DND-41 (cell line): ENCODE results near the gene MYADML2.

ENCODE experiments used
- ATAC-seq: fragments of 200-7000 bp; cut with Tn5 transposase; 3 replicates; pipeline ENCODE4 v1.9.1; 2021; ENCODE audit warnings: low read depth; ENCODE audit not compliant: insufficient read depth
- DNase-seq: peaks from one replicate; pipeline ENCODE4 v3.0.0-alpha.2; 2020
- H2AFZ ChIP-seq: 2 replicates; pipeline ENCODE4 v1.6.0; 2012; ENCODE audit warnings: low read depth, low read length
- H3K27ac ChIP-seq: 2 replicates; pipeline ENCODE4 v1.5.1; 2012; ENCODE audit warnings: low read length, inconsistent platforms
- H3K27me3 ChIP-seq: fragments of 200-600 bp; sonication (generic); 2 replicates; pipeline ENCODE4 v1.6.0; 2012; ENCODE audit warnings: low read length, mild to moderate bottlenecking, inconsistent platforms; ENCODE audit not compliant: insufficient read depth, poor library complexity
- H3K36me3 ChIP-seq: 2 replicates; pipeline ENCODE4 v1.5.1; 2012; ENCODE audit warnings: low read length, inconsistent platforms; ENCODE audit not compliant: insufficient read depth
- H3K4me1 ChIP-seq: 2 replicates; pipeline ENCODE4 v1.5.1; 2012; ENCODE audit warnings: mild to moderate bottlenecking, low read length; ENCODE audit not compliant: insufficient read depth
- H3K4me2 ChIP-seq: 2 replicates; pipeline ENCODE4 v1.6.0; 2012; ENCODE audit warnings: mild to moderate bottlenecking, moderate library complexity, low read length, inconsistent platforms; ENCODE audit not compliant: insufficient read depth
- H3K4me3 ChIP-seq, 2 experiments: fragments of 200-600 bp in 1 of 2; shearing (Covaris generic) in 1 of 2; 2 replicates each; pipeline ENCODE4 v1.5.1; 2012 to 2016; ENCODE audit warnings: inconsistent platforms in 2 of 2, low read length in 2 of 2, mild to moderate bottlenecking in 2 of 2, low read depth in 1 of 2, moderate library complexity in 1 of 2
- H3K79me2 ChIP-seq: 2 replicates; pipeline ENCODE4 v1.6.0; 2012; ENCODE audit warnings: low read length, inconsistent platforms; ENCODE audit not compliant: insufficient read depth
- H3K9ac ChIP-seq: 2 replicates; pipeline ENCODE4 v1.6.0; 2012; ENCODE audit warnings: low read depth, mild to moderate bottlenecking, inconsistent platforms, low read length, moderate library complexity
- H3K9me3 ChIP-seq: 2 replicates; pipeline ENCODE4 v1.5.1; 2012; ENCODE audit warnings: low read length, moderate library complexity, mild to moderate bottlenecking, inconsistent platforms; ENCODE audit not compliant: insufficient read depth, severe bottlenecking
- H4K20me1 ChIP-seq: 2 replicates; pipeline ENCODE4 v1.6.0; 2012; ENCODE audit warnings: low read length; ENCODE audit not compliant: insufficient read depth
- CTCF ChIP-seq: IDR thresholded peaks from 2 replicates; pipeline ENCODE4 v1.5.1; 2012; ENCODE audit warnings: borderline replicate concordance, low read length, moderate library complexity, mild to moderate bottlenecking; ENCODE audit not compliant: poor library complexity, severe bottlenecking; ENCODE audit errors: extremely low read depth
- EZH2 ChIP-seq: IDR thresholded peaks from 3 replicates; pipeline ENCODE4 v1.6.1; 2012; ENCODE audit warnings: borderline replicate concordance, low read depth, mild to moderate bottlenecking, moderate library complexity, low read length, inconsistent platforms; ENCODE audit not compliant: severe bottlenecking

Gene MYADML2

DNA sequence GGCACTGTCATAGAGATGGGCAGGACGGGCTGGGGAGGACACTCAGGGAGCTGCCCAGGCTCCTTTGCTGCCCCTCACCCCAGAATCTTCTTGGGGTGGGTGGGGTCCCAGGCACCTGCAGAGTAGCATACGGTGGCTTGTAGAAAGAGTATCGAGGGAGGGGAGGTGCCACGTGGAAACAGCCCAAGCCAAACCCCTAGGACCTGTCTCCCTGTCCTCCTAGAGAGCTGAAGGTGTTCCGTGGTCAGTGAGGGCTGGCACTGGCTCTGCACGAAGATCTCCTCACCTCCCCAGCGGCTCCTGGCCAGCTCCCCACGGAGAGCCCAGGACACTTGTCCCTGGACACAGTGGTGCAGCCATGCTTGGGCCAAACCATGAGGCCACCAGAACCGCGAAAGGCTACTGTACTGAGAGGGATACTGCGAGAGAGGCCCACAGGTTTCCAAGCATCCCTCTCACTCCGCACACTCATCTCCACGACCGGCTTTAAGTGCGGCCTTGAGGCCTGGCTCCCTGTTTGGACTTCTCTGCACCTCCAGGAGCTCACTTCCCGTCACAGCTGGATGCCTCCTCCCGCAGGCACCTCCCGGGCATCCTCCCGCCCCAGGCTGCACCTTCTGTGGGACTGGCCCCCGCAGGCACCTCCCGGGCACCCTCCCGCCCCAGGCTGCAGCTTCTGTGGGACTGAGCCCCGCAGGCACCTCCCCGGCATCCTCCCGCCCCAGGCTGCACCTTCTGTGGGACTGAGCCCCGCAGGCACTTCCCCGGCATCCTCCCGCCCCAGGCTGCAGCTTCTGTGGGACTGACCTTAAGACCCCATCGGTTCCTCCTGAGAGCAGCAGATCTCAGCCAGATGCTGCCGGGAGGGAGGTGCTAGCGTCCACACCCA lies 17.5 kb downstream of the MYADML2 start:
- H3K4me1 ChIP-seq, result peaks cover 37% of the 10 kb centered on the region
- 0 out of 4 replicates have a peak overlapping the region, but pooled peaks of 1 of the 2 experiments have one; percentile 75 for H3K4me3 ChIP-seq
- H2AFZ ChIP-seq, result no peak overlapping the region

GRCh38 chr17:81928544-81929252 lies 18.3 kb downstream of the MYADML2 start:
- H3K36me3 ChIP-seq, result peaks cover 2% of the 10 kb centered on the region; the same call in 1 of the 2 replicates
- H3K79me2 ChIP-seq, result peaks cover 38% of the 10 kb centered on the region
- peaks cover 45% of the 10 kb centered on the region for H3K4me1 ChIP-seq
- H3K27me3 ChIP-seq, result no peaks in the 10 kb centered on the region
- TF ChIP-seq EZH2, result no peak
- TF ChIP-seq CTCF, result no peak
- peak overlapping the region; percentile 97; the same call in 1 of the 2 replicates for H2AFZ ChIP-seq
- peaks cover 30% of the 10 kb centered on the region for H4K20me1 ChIP-seq
- H3K9ac ChIP-seq, result peak overlapping the region; percentile 88
- H3K27ac ChIP-seq, result no peak overlapping the region
- peak overlapping the region; percentile 90 for H3K4me2 ChIP-seq
- ATAC-seq, result no peak
- peak overlapping the region; percentile 60 to 75; a peak in 3 of 4 replicates for H3K4me3 ChIP-seq
- DNase-seq, result no peak
- H3K9me3 ChIP-seq, result no peaks in the 10 kb centered on the region

More for the DNA sequence above, 17.5 kb downstream of the MYADML2 start:
- Histone ChIP-seq H3K79me2 (peaks cover 30% of the 10 kb centered on the region), H3K9ac (peak overlapping the region; percentile 88; the same call in 1 of the 2 replicates), H3K36me3 (no peaks in the 10 kb centered on the region; the same call in 1 of the 2 replicates), H3K4me2 (peak overlapping the region; percentile 90), H3K27me3 (no peaks in the 10 kb centered on the region), H3K9me3 (no peaks in the 10 kb centered on the region), H4K20me1 (peaks cover 22% of the 10 kb centered on the region), H3K27ac (no peak overlapping the region)
- no peak for ATAC-seq
- TF ChIP-seq EZH2 (no peak), CTCF (no peak)
- no peak for DNase-seq

DNA sequence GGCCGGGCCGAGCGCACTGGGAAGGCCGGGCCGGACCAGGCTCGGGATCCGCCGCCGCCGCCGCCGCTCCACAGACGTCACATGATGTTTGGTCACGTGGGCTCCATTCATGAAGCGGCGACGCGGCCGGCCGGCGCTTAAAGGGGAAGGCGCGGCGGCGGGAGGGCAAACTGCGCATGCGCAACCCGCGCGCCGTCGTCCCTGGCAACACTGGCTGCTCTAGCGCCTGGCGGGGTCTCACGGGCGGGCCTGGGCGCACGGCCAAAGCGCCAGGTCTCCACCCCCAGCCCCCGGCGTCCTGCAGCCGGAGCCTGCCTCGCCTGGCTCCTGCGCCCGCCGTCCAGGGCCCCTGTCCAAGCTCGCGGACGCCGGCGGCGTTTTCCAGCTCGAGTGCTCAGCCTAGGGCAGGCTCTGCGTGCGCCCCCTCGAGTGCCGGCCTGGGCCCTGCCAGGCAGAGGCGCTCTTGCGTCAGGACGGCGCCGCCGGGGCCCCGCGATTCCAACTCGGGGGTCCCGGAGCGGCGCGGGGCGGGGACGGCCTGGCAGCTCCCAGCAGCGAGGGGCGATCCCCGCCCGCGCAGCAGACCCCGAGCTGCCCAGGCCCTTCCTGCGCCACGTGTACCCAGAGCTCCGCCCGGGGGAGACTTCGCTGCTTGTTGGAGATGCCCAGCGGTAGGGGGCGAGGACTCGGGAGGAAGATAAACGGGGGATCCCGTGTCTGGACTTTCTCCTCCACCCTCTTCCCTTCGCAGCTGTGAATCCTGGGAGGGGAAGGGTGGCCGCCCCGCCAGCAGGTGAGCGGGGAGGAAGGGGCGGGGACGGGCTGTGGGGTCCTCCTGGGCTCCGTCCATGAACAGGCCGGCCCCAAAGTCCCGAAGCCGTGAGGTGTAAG lies 19.1 kb downstream of the MYADML2 start, which contains the start of gene MAFG:
Gene MAFG (minus strand): TSS at position 83 of the 891 bp plus-strand sequence. CDS start 4,550 bp downstream, outside the sequence.
- H3K4me1 ChIP-seq, result peaks cover 47% of the 10 kb centered on the region
- peak; percentile 91 for DNase-seq
- H3K79me2 ChIP-seq, result peaks cover 46% of the 10 kb centered on the region
- H3K4me3 ChIP-seq, result peak within 1 kb of the TSS; percentile 75 to 90
- H3K36me3 ChIP-seq, result peaks cover 5% of the 10 kb centered on the region; the same call in 1 of the 2 replicates
- peak within 1 kb of the TSS; percentile 97 for H2AFZ ChIP-seq
- peaks cover 37% of the 10 kb centered on the region for H4K20me1 ChIP-seq
- peak; percentile 81 for ATAC-seq
- peak within 1 kb of the TSS; percentile 72 for H3K27ac ChIP-seq
- H3K9me3 ChIP-seq, result no peaks in the 10 kb centered on the region
- H3K4me2 ChIP-seq, result peak within 1 kb of the TSS; percentile 90
- no peak for TF ChIP-seq EZH2
- TF ChIP-seq CTCF, result peak; percentile 75
- no peaks in the 10 kb centered on the region for H3K27me3 ChIP-seq
- peak within 1 kb of the TSS; percentile 88 for H3K9ac ChIP-seq
